Kidney (tissue), 14 donors: ENCODE results near the gene PLGRKT. TPM values are rescaled to one million over a fixed set of nuclear protein-coding genes. Genes with fewer than 3 reads are reported as not detected.

Experiments used
- DNase-seq, 5 donors: peaks; one replicate each; pipeline ENCODE4 v3.0.0-alpha.2; 2013 to 2020
- FAIRE-seq: peaks from 2 replicates; lab custom pipeline; 2012; peaks lifted over from hg19 to GRCh38; lab: Jason Lieb, UNC
- H3K27ac ChIP-seq, 2 donors: one replicate each; pipeline ENCODE4 v1.7.0; 2013; ENCODE audit warnings: low read depth in 2 of 2, low read length in 2 of 2, inconsistent platforms in 1 of 2
- H3K27me3 ChIP-seq: one replicate; pipeline ENCODE4 v1.7.1; 2013; ENCODE audit warnings: low read length, inconsistent platforms; ENCODE audit not compliant: control insufficient read depth, insufficient read depth
- H3K36me3 ChIP-seq, 3 donors: one replicate each; pipeline versions ENCODE4 v1.7.0 to v1.7.1; 2013; ENCODE audit warnings: low read length in 3 of 3, control low read depth in 1 of 3, inconsistent platforms in 1 of 3; ENCODE audit not compliant: insufficient read depth in 3 of 3, control insufficient read depth in 2 of 3
- H3K4me1 ChIP-seq, 3 donors: one replicate each; pipeline versions ENCODE4 v1.7.0 to v1.7.1; 2013; ENCODE audit warnings: low read length in 3 of 3, inconsistent platforms in 1 of 3, low read depth in 1 of 3; ENCODE audit not compliant: control insufficient read depth in 2 of 3, insufficient read depth in 2 of 3
- H3K4me3 ChIP-seq, 3 donors: one replicate each; pipeline versions ENCODE4 v1.7.0 to v1.8.1; 2013; ENCODE audit warnings: low read length in 3 of 3, control low read depth in 1 of 3, inconsistent platforms in 1 of 3
- H3K9ac ChIP-seq, 3 donors: one replicate each; pipeline versions ENCODE4 v1.7.0 to v1.7.1; 2013; ENCODE audit warnings: low read length in 3 of 3, control low read depth in 1 of 3, inconsistent platforms in 1 of 3
- H3K9me3 ChIP-seq, 3 donors: one replicate each; pipeline versions ENCODE4 v1.7.0 to v1.7.1; 2013; ENCODE audit warnings: low read length in 3 of 3, control low read depth in 1 of 3, inconsistent platforms in 1 of 3; ENCODE audit not compliant: control insufficient read depth in 2 of 3, insufficient read depth in 1 of 3
- CTCF ChIP-seq: IDR thresholded peaks from 3 replicates; pipeline ENCODE4 v1.5.1; 2012; ENCODE audit warnings: mild to moderate bottlenecking, moderate library complexity, borderline replicate concordance; ENCODE audit not compliant: insufficient read depth; ENCODE audit errors: extremely low read depth
- intact Hi-C: fragments of 100-400 bp; cut with DNase I; formaldehyde crosslinking; loops from one replicate; pipeline ENCODE4 v1.11.1; 2022
- polyA plus RNA-seq: library from polyadenylated mRNA; stranded (reverse); fragments of 350-450 nt; fragmentation: Illumina TruSeq; extraction: RNeasy Lipid Tissue Mini Kit (QIAGEN cat#74804); gene quantifications from one replicate; pipeline ENCODE4 v1.2.3, GENCODE V29; 2014; ENCODE audit warnings: low read depth, low replicate concordance; ENCODE audit not compliant: insufficient read depth
- total RNA-seq: library from RNA; stranded (reverse); fragmentation: NEBNext Ultra II Directional; extraction: Animal tissue kit (Norgen Biotek cat#: 25700); gene quantifications from one replicate; pipeline ENCODE4 v1.2.1, GENCODE V29; 2021
- donor health status: control.
- donor health status: control.
- donor health status: control.
- donor health status: control.
- donor health status: control.
- donor health status: DM: yes; HTN: yes; CAD: no.
- donor health status: Normal renal cell carcinoma (clear cell type).

PLGRKT gene
- total and polyA plus RNA-seq, 2 donors from 2014 or later: 35.2 to 50.9 TPM

GRCh38 chr9:5315187-5315923 is 122.4 kb downstream of the PLGRKT start:
- FAIRE-seq: no peak
- intact Hi-C loops: no loop called here
- Histone ChIP-seq H3K4me1 (no peaks in the 10 kb centered on the region), H3K27me3 (no peaks in the 10 kb centered on the region), H3K4me3 (no peak overlapping the region), H3K9me3 (peaks cover 0 to 9% (median 4%) of the 10 kb centered on the region in 3 donors), H3K9ac (no peak overlapping the region), H3K36me3 (no peaks in the 10 kb centered on the region), H3K27ac (no peak overlapping the region)
- TF ChIP-seq CTCF: no peak
- no peak for DNase-seq

- H3K9ac ChIP-seq: no peak overlapping the region
- no peak for TF ChIP-seq CTCF
- intact Hi-C loops: no loop called here
- no peaks in the 10 kb centered on the region for H3K36me3 ChIP-seq
- FAIRE-seq: no peak
- DNase-seq: no peak
- H3K9me3 ChIP-seq: peaks cover 0 to 8% (median 4%) of the 10 kb centered on the region in 3 donors
- no peak overlapping the region for H3K4me3 ChIP-seq
- H3K4me1 ChIP-seq: no peaks in the 10 kb centered on the region
- no peak overlapping the region for H3K27ac ChIP-seq
- H3K27me3 ChIP-seq: no peaks in the 10 kb centered on the region
Observed at GRCh38 chr9:5310851-5311250, 126.9 kb downstream of the PLGRKT start.

Other genes with a start within 250 kb of the PLGRKT start
- not detected for gene INSL4, start 206.5 kb downstream of the PLGRKT start, total RNA-seq
- not detected for gene INSL4, start 206.5 kb downstream of the PLGRKT start, polyA plus RNA-seq
- 1.1 TPM for gene RLN2, start 133.2 kb downstream of the PLGRKT start, total RNA-seq
- 3.5 TPM for gene RLN2, start 133.2 kb downstream of the PLGRKT start, polyA plus RNA-seq
- gene RLN1, start 98.0 kb downstream of the PLGRKT start, total RNA-seq: 0.57 TPM
- gene RLN1, start 98.0 kb downstream of the PLGRKT start, polyA plus RNA-seq: 0.82 TPM
- gene CD274, start 12.6 kb upstream of the PLGRKT start, total RNA-seq: 5.0 TPM
- gene CD274, start 12.6 kb upstream of the PLGRKT start, polyA plus RNA-seq: 2.0 TPM
- gene PDCD1LG2, start 72.6 kb upstream of the PLGRKT start, total RNA-seq: 2.4 TPM
- gene PDCD1LG2, start 72.6 kb upstream of the PLGRKT start, polyA plus RNA-seq: 1.5 TPM
- 21.1 TPM for gene RIC1, start 191.2 kb upstream of the PLGRKT start, total RNA-seq
- gene RIC1, start 191.2 kb upstream of the PLGRKT start, polyA plus RNA-seq: 2.9 TPM